Tibial artery (tissue), 4 donors: ENCODE results near the gene ZPR1.
"Not testable (repeated sequence)": the region's sequence is repeated elsewhere in the genome, so short reads cannot be mapped to it uniquely, and the experiment has no call there.

Source experiments
- DNase-seq, 2 donors: peaks; one replicate each; pipeline ENCODE4 v3.0.0-alpha.2; 2019
- H3K27ac ChIP-seq, 2 donors: fragments of 200-600 bp; sonication (generic) in 1 of 2; 1 replicate in 1 of 2; 2 replicates in 1 of 2; pipeline ENCODE4 v1.5.1; 2018 to 2019; ENCODE audit warnings: mild to moderate bottlenecking in 1 of 2
- H3K27me3 ChIP-seq, 2 donors: fragments of 200-600 bp; sonication (generic) in 1 of 2; one replicate each; pipeline versions ENCODE4 v1.5.1 to v1.6.0; 2016 to 2019
- H3K36me3 ChIP-seq, 3 donors: fragments of 200-600 bp; sonication (generic) in 2 of 3; one replicate each; pipeline ENCODE4 v1.5.1; 2016 to 2019; ENCODE audit warnings: mild to moderate bottlenecking in 2 of 3
- H3K4me1 ChIP-seq, 4 donors: fragments of 200-600 bp; sonication (generic) in 2 of 4; 1 replicate in 3 of 4; 2 replicates in 1 of 4; pipeline ENCODE4 v1.5.1; 2016 to 2019
- H3K4me3 ChIP-seq, 2 donors: fragments of 200-600 bp; sonication (generic) in 1 of 2; 1 replicate in 1 of 2; 2 replicates in 1 of 2; pipeline ENCODE4 v1.5.1; 2018 to 2019; ENCODE audit warnings: mild to moderate bottlenecking in 2 of 2
- H3K9me3 ChIP-seq, 3 donors: fragments of 200-600 bp; sonication (generic) in 1 of 3; one replicate each; pipeline ENCODE4 v1.5.1; 2016 to 2019
- CTCF ChIP-seq, 2 experiments: fragments of 200-600 bp in 1 of 2; fragments of 450-650 bp in 1 of 2; IDR thresholded peaks; one replicate each; pipeline ENCODE4 v1.5.1; 2017 to 2019; ENCODE audit warnings: antibody characterized with exemption in 2 of 2, mild to moderate bottlenecking in 1 of 2, moderate library complexity in 1 of 2
- intact Hi-C: fragments of 100-400 bp; cut with DNase I; formaldehyde crosslinking; loops from one replicate; pipeline ENCODE4 v1.15.0; 2023; ENCODE audit warnings: low total_unique reads

ZPR1 gene

DNA sequence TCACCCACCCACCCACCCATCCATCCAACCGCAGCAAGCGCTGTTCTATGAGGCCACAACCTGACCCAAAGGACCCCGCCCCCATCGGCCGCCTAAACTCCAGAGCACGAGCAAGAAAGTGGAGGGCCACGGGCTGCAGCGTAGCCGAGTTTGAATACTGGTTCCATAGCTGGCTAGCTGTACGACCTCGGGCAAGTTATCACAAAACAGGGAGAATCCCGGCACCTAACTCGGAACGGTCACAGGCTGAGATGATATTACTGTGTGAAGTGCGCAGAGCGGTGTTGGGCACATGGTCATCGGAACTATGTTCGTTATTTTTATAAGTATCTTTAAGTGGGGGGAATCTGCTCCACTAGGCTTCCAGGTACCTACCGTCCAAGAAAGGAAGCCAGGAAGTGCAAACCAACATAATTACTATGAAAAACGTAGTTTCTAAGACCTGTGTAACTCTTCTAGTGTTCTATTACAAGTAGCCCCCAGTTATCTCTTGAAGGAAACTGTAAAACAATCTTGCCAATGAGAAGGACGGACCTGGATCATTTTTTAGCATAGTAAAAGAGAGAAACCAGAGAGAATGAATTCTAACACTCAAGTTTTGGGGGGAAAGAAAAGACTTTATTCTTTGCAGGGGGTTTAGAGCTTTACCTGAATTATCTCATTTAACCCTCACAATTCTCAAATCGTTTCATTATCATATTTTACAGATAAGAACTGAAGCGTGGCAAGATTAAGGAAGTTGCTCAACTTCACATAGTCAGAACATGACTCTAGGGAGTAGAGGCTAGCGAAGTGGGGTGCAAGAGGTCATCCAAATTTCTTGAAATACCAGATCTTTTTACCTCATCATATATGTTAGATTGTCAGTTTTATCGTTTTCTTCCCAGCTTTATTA is 14.4 kb downstream of the ZPR1 start:
- Histone ChIP-seq H3K27me3 (no peaks in the 10 kb centered on the region), H3K4me3 (peak overlapping the region; percentile 82 to 87), H3K36me3 (peaks cover 10 to 37% (median 14%) of the 10 kb centered on the region in 3 donors), H3K9me3 (no peaks in the 10 kb centered on the region), H3K4me1 (peaks cover 0 to 28% (median 14%) of the 10 kb centered on the region in 4 donors), H3K27ac (peak overlapping the region; percentile 92 to 93)
- intact Hi-C loops: no loop called here
- no peak for TF ChIP-seq CTCF (IDR thresholded peaks at IDR 0.05)
- DNase-seq: peak in 1 of 2 donors; percentile 63

GRCh38 chr11:116772443-116773202 is 15.2 kb downstream of the ZPR1 start, which contains the start of gene BUD13:
BUD13 (minus strand) TSS chr11:116772987; CDS start chr11:116772964, 23 bp downstream.
- intact Hi-C loops: no loop called here
- Histone ChIP-seq H3K27me3 (no peaks in the 10 kb centered on the region), H3K4me3 (peak within 1 kb of the TSS; percentile 82 to 87), H3K36me3 (peaks cover 1 to 37% (median 10%) of the 10 kb centered on the region in 3 donors), H3K4me1 (peaks cover 0 to 28% (median 14%) of the 10 kb centered on the region in 4 donors), H3K9me3 (no peaks in the 10 kb centered on the region), H3K27ac (peak within 1 kb of the TSS; percentile 92 to 93)
- no peak for TF ChIP-seq CTCF (IDR thresholded peaks at IDR 0.05)
- DNase-seq: peak; percentile 79 to 93

- H3K27ac ChIP-seq: peak overlapping the region; percentile 92 to 93
- H3K4me1 ChIP-seq: peaks cover 0 to 28% (median 14%) of the 10 kb centered on the region in 4 donors
- H3K36me3 ChIP-seq: peaks cover 0 to 33% (median 10%) of the 10 kb centered on the region in 3 donors
- H3K4me3 ChIP-seq: peak overlapping the region; percentile 82 to 87
- intact Hi-C loops: no loop called here
- no peaks in the 10 kb centered on the region for H3K27me3 ChIP-seq
- TF ChIP-seq CTCF (IDR thresholded peaks at IDR 0.05): no peak
- no peak for DNase-seq
- H3K9me3 ChIP-seq: no peaks in the 10 kb centered on the region
These were observed 15.9 kb downstream of the ZPR1 start for GRCh38 chr11:116771935-116772334.

DNA sequence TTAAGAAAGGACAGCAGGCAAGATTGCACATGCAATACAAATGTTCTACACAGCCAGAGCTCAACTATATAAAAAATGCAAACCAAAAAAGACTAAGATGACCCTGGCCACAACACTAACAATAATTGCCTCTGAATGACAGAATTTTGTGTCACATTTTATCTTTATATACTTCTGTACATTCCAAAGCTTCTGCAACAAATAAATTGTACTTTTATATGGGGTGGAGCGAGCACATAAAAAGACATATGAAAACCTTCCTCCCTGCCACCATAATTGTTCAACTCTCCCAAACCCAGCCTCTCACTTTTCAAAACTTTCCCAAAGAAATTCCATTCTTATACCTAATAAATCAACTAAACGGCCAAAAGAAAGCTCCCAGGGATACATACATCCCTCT is 25.7 kb downstream of the ZPR1 start:
- TF ChIP-seq CTCF (IDR thresholded peaks at IDR 0.05): no peak
- DNase-seq: no peak
- Histone ChIP-seq H3K36me3 (peaks cover 62 to 79% (median 71%) of the 10 kb centered on the region in 3 donors), H3K9me3 (no peaks in the 10 kb centered on the region), H3K27ac (no peak overlapping the region), H3K27me3 (no peaks in the 10 kb centered on the region), H3K4me3 (no peak overlapping the region), H3K4me1 (no peaks in the 10 kb centered on the region)
- intact Hi-C loops: no loop called here

GRCh38 chr11:116756044-116756443 is 31.8 kb downstream of the ZPR1 start:
- H3K27ac ChIP-seq, DNase-seq, intact Hi-C loops, H3K4me1 ChIP-seq, H3K4me3 ChIP-seq, H3K9me3 ChIP-seq, H3K27me3 ChIP-seq: not testable (repeated sequence)
- H3K36me3 ChIP-seq: peaks cover 62 to 86% (median 75%) of the 10 kb centered on the region in 3 donors
